Stimulated activated CD4-positive, alpha-beta T cell treated with anti-CD3 and anti-CD28 coated beads, Interleukin-1b, Interleukin-23, amount 100 ng/mL, for 1 hour (primary cell): ENCODE data around the gene FHIT.

Experiments used
- DNase-seq, 2 donors: peaks; one replicate each; pipeline ENCODE4 v3.0.0-alpha.2; 2020; ENCODE audit warnings: low read depth in 2 of 2

Gene FHIT

DNA sequence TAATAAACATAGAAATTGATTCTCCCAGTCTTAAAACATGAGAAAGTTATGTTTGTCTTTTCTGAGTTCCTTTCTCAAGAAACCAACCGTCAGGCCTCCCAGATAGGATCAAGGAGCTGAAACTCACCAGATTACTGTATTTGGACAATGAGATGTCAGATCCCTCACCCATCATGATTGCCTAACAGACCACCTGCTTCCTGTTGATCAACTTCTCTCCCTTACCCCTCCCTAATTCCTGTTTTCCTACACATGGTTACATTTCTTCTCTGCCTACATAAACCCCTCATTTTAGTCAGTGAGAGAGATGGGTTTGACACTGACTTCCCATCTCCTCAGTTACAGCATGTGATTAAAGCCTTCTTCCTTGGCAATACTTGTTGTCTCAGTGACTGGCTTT lies 917.5 kb downstream of the FHIT start:
- DNase-seq: no peak

- no peak for DNase-seq
These were observed 921.1 kb downstream of the FHIT start for GRCh38 chr3:60330107-60330506.

DNA sequence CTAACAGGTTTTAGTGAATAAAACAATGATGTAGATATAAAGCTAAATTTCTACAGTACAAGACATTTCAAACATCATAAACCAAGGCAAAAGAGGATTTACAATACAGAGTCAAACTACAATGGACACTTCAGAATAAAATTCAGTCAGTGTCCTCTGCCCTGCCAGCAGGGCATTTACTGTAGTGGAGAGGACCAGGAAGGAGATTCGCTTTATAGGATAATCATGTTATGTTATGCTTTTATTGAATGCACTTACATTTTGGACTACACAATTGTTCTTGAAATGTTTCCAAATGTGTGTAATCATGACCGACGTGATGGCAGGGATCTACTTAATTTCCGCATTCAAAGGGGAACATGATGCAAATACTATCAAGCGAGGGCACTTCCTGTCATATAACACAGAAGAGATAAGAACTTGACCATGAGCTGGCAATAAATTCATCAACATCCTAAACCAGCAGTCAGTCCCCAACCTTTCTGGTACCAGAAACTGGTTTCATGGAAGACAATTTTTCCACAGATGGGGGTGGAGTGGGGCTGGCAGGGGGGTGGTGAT lies 925.6 kb downstream of the FHIT start:
- DNase-seq: no peak

DNA sequence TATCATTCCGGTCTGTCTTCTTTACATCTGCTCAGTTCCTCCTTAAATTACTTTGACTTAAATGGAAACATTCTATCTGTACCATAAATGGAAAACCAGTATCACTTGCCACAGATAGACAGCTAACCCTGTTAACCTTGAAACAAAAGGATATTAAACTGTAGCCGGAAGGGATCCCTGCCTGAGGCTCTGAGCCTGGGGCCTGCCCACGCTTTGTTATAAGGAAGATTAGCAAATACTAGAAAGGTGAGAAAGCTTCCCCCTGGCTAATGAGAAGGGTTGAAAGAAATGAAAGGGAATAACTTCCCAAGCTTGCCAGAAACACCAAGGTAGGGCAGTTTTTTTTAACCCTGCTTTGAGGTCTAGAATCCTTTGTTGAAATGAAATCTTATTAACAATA lies 927.6 kb downstream of the FHIT start:
- DNase-seq: no peak

DNA sequence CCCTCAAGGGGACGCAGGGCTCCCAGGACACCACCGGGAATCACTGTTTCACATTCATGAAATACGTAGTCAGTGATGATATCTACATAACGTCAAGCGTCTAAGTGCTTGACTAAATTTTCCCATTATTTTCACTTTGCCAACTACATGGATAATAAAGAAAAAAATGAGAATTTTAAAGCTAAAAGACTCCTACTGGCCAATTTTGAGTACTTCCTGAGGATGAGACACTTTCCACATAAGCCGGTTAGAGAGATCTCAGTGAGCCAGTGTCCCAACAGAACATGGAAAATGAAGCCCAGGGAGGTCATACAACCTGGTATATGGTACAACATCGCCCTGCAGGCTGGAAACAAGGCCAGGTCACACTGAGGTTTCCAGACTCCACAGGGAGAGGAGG lies 928.1 kb downstream of the FHIT start:
- DNase-seq: no peak

DNA sequence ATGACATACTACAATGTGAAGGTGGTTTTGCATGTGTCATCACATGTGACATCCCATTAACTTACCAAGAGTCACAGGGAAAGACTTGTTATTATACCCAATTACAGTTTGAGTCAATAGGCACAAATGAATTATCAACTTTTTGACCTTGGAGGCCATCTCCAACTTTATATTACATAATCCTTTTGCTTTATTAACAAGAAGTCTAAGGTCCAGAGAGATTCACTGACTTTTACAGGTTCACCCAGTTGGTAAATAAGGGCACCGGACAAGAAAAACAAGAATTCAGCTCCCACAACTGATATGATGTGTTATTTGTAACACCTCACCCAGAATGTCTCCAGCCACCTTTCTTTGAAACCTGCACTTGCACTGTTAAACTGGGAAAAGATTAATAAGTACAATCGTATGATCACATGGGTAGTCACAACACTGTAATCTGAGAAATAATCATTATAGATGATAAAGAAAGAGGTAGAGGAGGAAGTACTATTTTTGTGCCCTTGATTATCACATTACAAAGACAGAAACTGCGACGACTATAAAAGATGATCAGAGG lies 928.9 kb downstream of the FHIT start:
- no peak for DNase-seq

DNA sequence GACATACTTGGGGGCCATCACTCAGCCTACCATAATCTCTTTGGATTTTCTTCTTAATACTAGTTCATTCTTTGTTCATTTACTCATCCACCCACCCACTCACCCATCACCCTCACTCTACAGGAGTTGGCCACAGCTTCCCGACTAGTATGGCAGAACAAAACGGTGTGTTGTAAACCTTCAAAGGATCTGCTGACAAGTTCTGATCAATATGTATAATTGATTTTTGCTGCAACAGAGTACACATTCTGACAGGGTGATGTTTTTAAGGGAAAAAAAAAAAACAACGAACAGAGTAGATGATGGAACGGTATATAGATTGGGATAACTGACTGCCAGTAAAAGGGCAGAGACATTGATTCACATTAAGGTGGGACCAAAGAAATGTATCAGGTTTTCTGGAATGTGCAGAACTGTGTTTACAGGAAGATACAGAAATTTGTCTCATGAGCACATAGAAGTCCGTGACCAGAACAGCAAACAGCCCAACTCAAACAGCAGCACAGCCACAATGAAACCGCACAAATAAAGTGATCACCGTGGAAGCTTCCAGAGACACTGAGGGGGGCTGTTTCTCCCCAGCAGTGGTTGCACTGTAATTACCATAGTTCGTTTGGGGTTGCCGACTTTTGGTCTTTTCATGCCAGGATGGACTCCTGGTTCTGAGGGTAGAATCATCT lies 931.9 kb downstream of the FHIT start:
- no peak for DNase-seq

DNA sequence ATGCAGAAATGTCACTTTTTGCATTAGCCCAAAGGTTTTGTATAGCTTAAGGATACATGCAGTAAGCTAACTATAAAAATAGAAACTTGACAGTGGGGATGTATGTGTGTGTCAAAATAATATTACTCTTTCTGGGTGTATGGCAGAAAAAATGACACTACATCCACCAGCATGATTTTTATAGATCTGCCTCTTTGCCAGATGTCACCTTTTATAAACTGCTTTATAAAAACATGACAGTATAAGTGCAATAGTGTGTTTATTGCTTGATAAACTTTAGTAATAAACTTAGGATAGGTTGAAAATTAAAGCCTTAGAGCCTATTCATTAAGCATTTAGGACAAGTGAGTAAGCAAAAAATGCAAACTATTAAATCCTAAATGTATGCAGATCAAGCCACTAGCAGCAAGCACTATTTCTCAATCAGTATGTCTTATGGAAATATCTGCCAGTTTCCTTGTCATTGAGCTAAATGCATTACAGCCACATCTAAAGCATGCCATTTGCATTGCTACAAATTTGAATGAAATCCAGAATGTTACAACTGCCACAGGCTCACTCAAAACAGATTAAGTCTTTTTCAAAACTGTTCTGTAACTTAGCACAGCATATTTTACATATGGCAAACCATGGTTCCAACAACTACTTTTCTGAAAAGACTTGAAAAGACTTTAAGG lies 935.0 kb downstream of the FHIT start:
- no peak for DNase-seq

- no peak for DNase-seq
These were observed 937.2 kb downstream of the FHIT start for GRCh38 chr3:60313951-60314461.

DNA sequence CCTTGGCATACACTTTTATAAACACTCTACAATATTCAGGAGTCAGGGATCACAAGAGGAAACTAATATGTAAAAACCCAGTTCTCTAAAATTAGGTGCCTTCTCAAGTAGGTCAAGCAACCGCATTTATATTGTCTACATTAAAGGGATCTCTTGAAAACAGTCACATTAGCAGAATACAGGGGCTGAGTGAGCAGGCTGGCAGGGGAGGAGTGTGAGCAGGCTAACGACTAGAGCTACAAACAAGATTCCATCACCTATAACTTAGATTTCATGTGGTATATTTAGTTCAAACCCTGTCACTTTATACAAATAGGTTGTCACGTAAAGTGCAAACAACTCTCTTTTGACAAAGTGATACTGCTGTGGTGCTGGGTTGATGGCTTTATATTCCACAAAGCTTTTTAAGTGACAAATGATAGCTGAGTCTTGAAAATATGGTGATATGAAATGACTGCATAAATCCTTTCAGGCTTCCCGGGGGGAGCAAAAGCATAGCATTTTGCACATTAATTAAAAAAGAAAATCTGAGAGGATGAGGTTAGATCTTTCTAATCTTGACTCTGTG lies 937.9 kb downstream of the FHIT start:
- no peak for DNase-seq

GRCh38 chr3:60309539-60310268 lies 941.5 kb downstream of the FHIT start:
- no peak for DNase-seq

- DNase-seq: no peak
These were observed 942.4 kb downstream of the FHIT start for GRCh38 chr3:60308808-60309207.

GRCh38 chr3:60307562-60308199 lies 943.6 kb downstream of the FHIT start:
- no peak for DNase-seq

DNA sequence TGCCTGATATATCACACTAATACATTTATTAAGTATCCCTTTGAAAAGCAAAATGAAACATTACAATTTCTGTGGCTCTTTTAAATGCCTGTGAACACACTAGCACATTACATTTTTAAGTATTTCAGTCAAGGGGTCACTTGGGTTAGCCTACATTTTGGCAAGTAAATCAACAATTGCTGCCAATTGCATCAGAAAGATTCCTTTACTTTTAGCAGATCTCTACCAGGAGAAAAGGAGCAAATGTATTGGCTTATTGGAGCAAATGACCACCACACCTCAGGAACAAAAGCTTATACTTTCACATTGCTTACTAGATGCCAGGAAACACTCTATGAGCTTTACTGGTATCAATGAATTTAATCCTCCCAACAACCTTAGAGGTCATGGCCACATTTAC lies 947.1 kb downstream of the FHIT start:
- DNase-seq: no peak

DNA sequence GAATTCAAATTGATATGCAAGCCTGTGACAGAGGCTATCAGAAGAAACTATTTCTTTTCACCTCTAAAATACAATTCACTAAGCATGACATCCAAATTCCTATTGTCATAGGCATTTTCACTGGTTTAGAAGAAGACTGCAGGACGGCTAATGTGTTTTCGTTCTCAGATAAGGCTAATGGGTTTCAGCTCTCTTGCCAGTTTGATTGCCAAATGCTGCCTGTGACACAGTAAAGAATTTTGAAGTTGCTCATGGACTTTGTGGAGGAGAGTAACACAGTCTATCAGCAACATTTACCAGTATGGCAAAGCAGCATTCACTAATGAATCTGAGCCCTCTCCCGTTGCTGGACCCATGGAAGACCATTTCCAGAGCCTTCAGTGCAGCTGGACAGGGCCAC lies 948.1 kb downstream of the FHIT start:
- DNase-seq: no peak

DNA sequence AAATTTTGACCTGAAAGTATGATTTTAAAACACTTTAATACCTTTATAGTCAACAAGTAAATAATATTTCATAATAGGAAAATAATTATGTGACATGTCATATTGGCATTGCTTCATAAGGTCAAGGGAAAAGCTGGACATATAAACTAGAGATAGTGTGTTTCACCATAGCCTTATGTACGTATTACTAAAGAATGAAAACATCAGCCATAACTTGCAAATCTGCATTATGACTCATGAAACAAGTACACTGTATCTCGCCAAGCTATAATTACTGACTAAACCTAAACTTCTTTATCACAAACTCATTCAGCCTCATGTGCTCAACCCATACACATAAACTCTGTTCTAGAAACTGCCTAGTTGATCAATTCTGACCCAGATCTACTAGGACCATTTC lies 950.1 kb downstream of the FHIT start:
- DNase-seq: no peak

DNA sequence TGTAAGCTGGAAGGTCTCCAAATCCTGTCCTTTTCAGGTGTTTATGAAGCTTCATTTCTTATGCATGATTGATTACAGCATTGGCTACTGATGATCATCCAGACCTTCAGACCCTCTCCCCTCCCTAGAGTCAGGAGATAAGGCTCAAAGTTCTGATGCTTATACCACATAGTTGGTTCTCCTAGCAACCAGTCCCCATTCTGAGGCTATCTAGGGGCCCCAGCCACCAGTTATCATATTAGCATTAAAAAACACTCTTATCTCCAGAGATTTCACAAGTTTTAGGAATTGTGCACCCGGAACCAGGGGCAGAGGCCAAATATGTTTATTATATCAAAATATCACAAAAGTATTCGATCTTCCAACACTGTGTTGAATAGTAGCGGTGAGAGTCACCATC lies 953.1 kb downstream of the FHIT start:
- DNase-seq: no peak

- no peak for DNase-seq
These were observed 957.1 kb downstream of the FHIT start for GRCh38 chr3:60294181-60294580.

- DNase-seq: no peak
These were observed 960.1 kb downstream of the FHIT start for GRCh38 chr3:60291115-60291514.

DNA sequence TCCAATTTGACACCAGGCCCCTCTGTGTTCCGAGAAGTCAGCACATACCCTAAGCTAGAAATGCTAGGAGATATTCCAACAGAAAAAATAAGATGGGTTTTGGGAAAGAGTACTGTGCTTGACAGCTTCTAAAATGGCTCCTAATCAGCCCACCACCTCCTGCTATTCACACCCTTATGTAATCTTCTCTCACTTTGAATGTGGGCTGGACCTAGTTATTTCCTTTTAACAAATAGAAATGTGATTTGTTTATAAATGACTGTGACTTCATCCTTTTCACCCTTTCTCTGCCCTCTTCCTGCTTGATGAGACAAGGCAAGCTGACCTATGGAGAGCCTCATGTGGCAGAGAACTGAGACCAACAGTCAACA lies 961.1 kb downstream of the FHIT start:
- DNase-seq: no peak

- DNase-seq: no peak
These were observed 961.7 kb downstream of the FHIT start for GRCh38 chr3:60289341-60290121.
